Transverse colon (tissue), 4 donors: Measurements from ENCODE around the gene TMEM209. TPM values are rescaled to one million over a fixed set of nuclear protein-coding genes. Genes with fewer than 3 reads are reported as not detected.
"Not testable (repeated sequence)": the region's sequence is repeated elsewhere in the genome, so short reads cannot be mapped to it uniquely, and the experiment has no call there.

Experiments used
- DNase-seq: peaks from one replicate; pipeline ENCODE4 v3.0.0-alpha.2; 2019
- H3K27ac ChIP-seq, 4 donors: fragments of 200-600 bp; sonication (generic); 2 replicates each; pipeline ENCODE4 v1.5.1; 2016 to 2018; ENCODE audit warnings: inconsistent platforms in 4 of 4
- H3K27me3 ChIP-seq: fragments of 200-600 bp; sonication (generic); 2 replicates; pipeline ENCODE4 v1.5.1; 2017; ENCODE audit warnings: inconsistent platforms
- H3K36me3 ChIP-seq, 4 donors: fragments of 200-600 bp; sonication (generic); 2 replicates each; pipeline ENCODE4 v1.5.1; 2017 to 2019; ENCODE audit warnings: inconsistent platforms in 4 of 4
- H3K4me1 ChIP-seq, 4 donors: fragments of 200-600 bp; sonication (generic); 2 replicates each; pipeline ENCODE4 v1.5.1; 2017 to 2020; ENCODE audit warnings: inconsistent platforms in 4 of 4
- H3K4me3 ChIP-seq, 4 donors: fragments of 200-600 bp; sonication (generic); 1 replicate in 1 of 4; 2 replicates in 3 of 4; pipeline versions ENCODE4 v1.5.1 to v1.6.1; 2017 to 2019; ENCODE audit warnings: inconsistent platforms in 4 of 4
- H3K9me3 ChIP-seq, 2 donors: fragments of 200-600 bp; sonication (generic); 2 replicates each; pipeline ENCODE4 v1.5.1; 2017 to 2019; ENCODE audit warnings: inconsistent platforms in 2 of 2
- CTCF ChIP-seq, 5 experiments: fragments of 200-600 bp in 3 of 5; fragments of 450-650 bp in 2 of 5; sonication (generic) in 3 of 5; IDR thresholded peaks; 1 replicate in 2 of 5; 2 replicates in 3 of 5; pipeline ENCODE4 v1.5.1; 2016 to 2017; ENCODE audit warnings: antibody characterized with exemption in 5 of 5, inconsistent platforms in 3 of 5, mild to moderate bottlenecking in 2 of 5, moderate library complexity in 1 of 5
- EP300 ChIP-seq: sonication (generic); formaldehyde crosslinking; IDR thresholded peaks from one replicate; pipeline ENCODE4 v1.6.1; 2017; ENCODE audit warnings: antibody characterized with exemption, low read depth
- POLR2A ChIP-seq: fragments of 450-650 bp; IDR thresholded peaks from one replicate; pipeline ENCODE4 v1.6.1; 2016; ENCODE audit warnings: antibody characterized with exemption, mild to moderate bottlenecking, moderate library complexity
- POLR2AphosphoS5 ChIP-seq, 3 donors: sonication (generic); formaldehyde crosslinking; IDR thresholded peaks; one replicate each; pipeline ENCODE4 v1.6.1; 2016; ENCODE audit warnings: antibody characterized with exemption in 3 of 3
- WGBS, 2 donors: methylation state at CpG; one replicate each; pipeline ENCODE4 v1.1.5; 2018; ENCODE audit warnings: low coverage in 1 of 2; 5-methylcytosine and 5-hydroxymethylcytosine counted together
- in situ Hi-C, 4 donors: fragments of 200-750 bp; cut with MboI; loops; one replicate each; pipeline versions ENCODE4 v1.15.0 to v1.15.1; 2017; ENCODE audit warnings: low sequenced_read_pairs in 3 of 4, low pct_ligation_motif_present in 1 of 4, low pct_unique_long_range_greater_than_20kb in 1 of 4
- intact Hi-C: fragments of 100-400 bp; cut with DNase I; formaldehyde crosslinking; loops from one replicate; pipeline ENCODE4 v1.15.1; 2023; ENCODE audit warnings: low total_unique reads
- total RNA-seq, 4 donors: library from RNA; depleted of rRNA; stranded (reverse); fragments of >200 nt; gene quantifications; one replicate each; pipeline ENCODE4 v1.1.0, GENCODE V29; 2016

Gene TMEM209
- total RNA-seq, 4 donors from 2014 or later, result 8.6 to 57.5 (median 17.8) TPM

GRCh38 chr7:130149281-130150139 is 55.7 kb downstream of the TMEM209 start:
- H3K27ac ChIP-seq, result peak overlapping the region in 3 of 4 donors; percentile 23 to 39 (median 28)
- H3K36me3 ChIP-seq, result no peaks in the 10 kb centered on the region
- H3K4me1 ChIP-seq, result peaks cover 0 to 24% (median 19%) of the 10 kb centered on the region in 4 donors
- intact Hi-C loops (no loop called here), in situ Hi-C loops (no loop called here)
- peak; percentile 63 for DNase-seq
- H3K4me3 ChIP-seq, result no peak overlapping the region
- TF ChIP-seq POLR2A (no peak), POLR2AphosphoS5 (IDR thresholded peaks at IDR 0.05) (no peak), CTCF (IDR thresholded peaks at IDR 0.05) (no peak), EP300 (no peak)
- H3K27me3 ChIP-seq, result no peaks in the 10 kb centered on the region
- H3K9me3 ChIP-seq, result no peaks in the 10 kb centered on the region
- 34 to 83% methylated on average over 1 to 20 of the region's 20 CpGs for WGBS, 2 donors

GRCh38 chr7:130148561-130148960 is 56.6 kb downstream of the TMEM209 start:
- in situ Hi-C loops, result no loop called here
- WGBS, 2 donors, result 69 to 73% methylated on average over 8 to 9 of the region's 9 CpGs
- intact Hi-C loops, result no loop called here
- Histone ChIP-seq H3K4me3 (no peak overlapping the region), H3K36me3 (no peaks in the 10 kb centered on the region), H3K9me3 (no peaks in the 10 kb centered on the region), H3K4me1 (peaks cover 0 to 21% (median 13%) of the 10 kb centered on the region in 4 donors), H3K27me3 (no peaks in the 10 kb centered on the region), H3K27ac (no peak overlapping the region)
- no peak for TF ChIP-seq POLR2AphosphoS5 (IDR thresholded peaks at IDR 0.05)
- no peak for TF ChIP-seq POLR2A
- no peak for TF ChIP-seq CTCF (IDR thresholded peaks at IDR 0.05)
- no peak for TF ChIP-seq EP300
- no peak for DNase-seq

GRCh38 chr7:130147710-130148325 is 57.4 kb downstream of the TMEM209 start:
- Histone ChIP-seq H3K4me1 (peaks cover 0 to 19% (median 11%) of the 10 kb centered on the region in 4 donors), H3K27me3 (no peaks in the 10 kb centered on the region), H3K9me3 (no peaks in the 10 kb centered on the region), H3K36me3 (no peaks in the 10 kb centered on the region), H3K27ac (no peak overlapping the region), H3K4me3 (no peak overlapping the region)
- in situ Hi-C loops (no loop called here), intact Hi-C loops (no loop called here)
- TF ChIP-seq POLR2AphosphoS5 (IDR thresholded peaks at IDR 0.05), result no peak
- TF ChIP-seq POLR2A, result no peak
- TF ChIP-seq EP300, result no peak
- no peak for TF ChIP-seq CTCF (IDR thresholded peaks at IDR 0.05)
- DNase-seq, result no peak
- WGBS, 2 donors, result 93 to 99% methylated on average over 2 to 13 of the region's 14 CpGs

DNA sequence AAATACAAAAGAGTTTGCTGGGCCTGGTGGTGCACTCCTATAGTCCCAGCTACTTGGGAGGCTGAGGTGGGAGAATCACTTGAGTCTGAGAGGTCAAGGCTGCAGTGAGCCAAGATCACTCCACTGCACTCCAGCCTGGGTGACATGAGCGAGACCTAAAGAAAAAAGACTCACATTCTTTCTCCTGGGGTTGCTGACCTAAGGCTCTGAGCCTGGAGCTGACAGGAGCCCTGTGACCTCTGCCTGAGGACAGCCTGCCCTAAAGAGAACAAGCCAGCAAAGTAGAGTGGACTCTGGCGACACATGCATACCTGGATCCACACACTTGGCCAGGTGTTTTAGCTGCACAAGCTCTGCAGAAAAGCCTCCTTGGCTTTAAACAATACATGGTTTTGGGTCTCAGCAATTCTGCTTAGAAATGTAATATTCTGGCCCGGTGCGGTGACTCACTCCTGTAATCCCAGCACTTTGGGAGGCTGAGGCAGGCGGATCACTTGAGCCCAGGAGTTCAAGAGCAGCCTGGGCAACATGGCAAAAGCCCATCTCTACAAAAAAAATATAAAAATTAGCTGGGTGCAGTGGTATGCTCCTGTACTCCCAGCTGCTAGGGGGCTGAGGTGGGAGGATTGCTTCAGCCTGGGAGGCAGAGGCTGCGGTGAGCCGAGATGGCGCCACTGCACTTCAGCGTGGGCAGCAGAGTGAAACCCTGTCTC is 58.4 kb downstream of the TMEM209 start:
- no peak overlapping the region for H3K4me3 ChIP-seq
- H3K27me3 ChIP-seq, result no peaks in the 10 kb centered on the region
- H3K4me1 ChIP-seq, result peaks cover 3 to 27% (median 17%) of the 10 kb centered on the region in 4 donors
- no peak for DNase-seq
- no peaks in the 10 kb centered on the region for H3K36me3 ChIP-seq
- WGBS, 2 donors, result 94 to 100% methylated on average over 1 to 9 of the region's 9 CpGs
- TF ChIP-seq EP300 (no peak), POLR2A (no peak), CTCF (IDR thresholded peaks at IDR 0.05) (no peak), POLR2AphosphoS5 (IDR thresholded peaks at IDR 0.05) (no peak)
- in situ Hi-C loops (no loop called here), intact Hi-C loops (no loop called here)
- no peak overlapping the region for H3K27ac ChIP-seq
- no peaks in the 10 kb centered on the region for H3K9me3 ChIP-seq

DNA sequence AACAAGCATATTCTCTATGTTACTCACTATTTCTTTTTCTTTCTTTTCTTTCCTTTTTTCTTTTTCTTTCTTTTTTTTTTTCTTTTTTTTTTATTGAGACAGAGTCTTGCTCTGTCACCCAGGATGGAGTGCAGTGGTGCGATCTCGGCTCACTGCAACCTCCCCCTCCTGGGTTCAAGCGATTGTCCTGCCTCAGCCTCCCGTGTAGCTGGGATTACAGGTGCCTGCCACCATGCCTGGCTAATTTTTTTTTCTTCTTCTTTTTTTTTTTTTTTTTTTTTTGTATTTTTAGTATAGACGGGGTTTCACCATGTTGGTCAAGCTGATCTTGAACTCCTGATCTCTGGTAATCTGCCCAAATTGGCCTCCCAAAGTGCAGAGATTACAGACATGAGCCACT is 59.1 kb downstream of the TMEM209 start:
- H3K27ac ChIP-seq, intact Hi-C loops, H3K36me3 ChIP-seq, H3K27me3 ChIP-seq, DNase-seq, in situ Hi-C loops, H3K4me3 ChIP-seq, H3K9me3 ChIP-seq: not testable (repeated sequence)
- 80 to 94% methylated on average over 1 to 5 of the region's 5 CpGs for WGBS, 2 donors
- H3K4me1 ChIP-seq, result peaks cover 10 to 30% (median 23%) of the 10 kb centered on the region in 4 donors
